NCI-H1092 (cell line): ENCODE results near the gene SLC39A13.

ENCODE experiments used
- DNase-seq: peaks from one replicate; lab custom pipeline; 2025; lab: John Stamatoyannopoulos, UW

The SLC39A13 gene

GRCh38 chr11:47403571-47403970, 4.8 kb upstream of the SLC39A13 start:
- DNase-seq: no peak

GRCh38 chr11:47406896-47407745, 1.3 kb upstream of the SLC39A13 start:
- DNase-seq: no peak

GRCh38 chr11:47408598-47409439, 429 bp downstream of the SLC39A13 start:
- DNase-seq: no peak

- no peak for DNase-seq
Measured at GRCh38 chr11:47409440-47410369, 1.3 kb downstream of the SLC39A13 start.

GRCh38 chr11:47410370-47411264, 2.2 kb downstream of the SLC39A13 start:
- DNase-seq: no peak

- no peak for DNase-seq
Measured at GRCh38 chr11:47411884-47412746, 3.7 kb downstream of the SLC39A13 start.

GRCh38 chr11:47413351-47413750, 5.0 kb downstream of the SLC39A13 start:
- DNase-seq: no peak

GRCh38 chr11:47413908-47414684, 5.7 kb downstream of the SLC39A13 start:
- DNase-seq: no peak

- DNase-seq: no peak
Measured at GRCh38 chr11:47414685-47415070, 6.3 kb downstream of the SLC39A13 start.

GRCh38 chr11:47415091-47415854, 6.9 kb downstream of the SLC39A13 start:
- DNase-seq: no peak

GRCh38 chr11:47415949-47416472, 7.6 kb downstream of the SLC39A13 start:
- DNase-seq: no peak

GRCh38 chr11:47417712-47418111, 9.3 kb downstream of the SLC39A13 start:
- DNase-seq: no peak

GRCh38 chr11:47418454-47419259, 10.3 kb downstream of the SLC39A13 start:
- DNase-seq: no peak

GRCh38 chr11:47425611-47426010, 17.2 kb downstream of the SLC39A13 start:
- DNase-seq: no peak

- peak; percentile 98 for DNase-seq
Measured at GRCh38 chr11:47426062-47426956, 17.9 kb downstream of the SLC39A13 start, which contains the start of gene PSMC3. Gene PSMC3 (minus strand): TSS chr11:47426439. CDS start chr11:47426279, 160 bp downstream.

- DNase-seq: no peak
Measured at GRCh38 chr11:47430524-47430923, 22.1 kb downstream of the SLC39A13 start.
